NCI-H1092 treated with DMSO at 0.1 percent for 48 hours (cell line): Measurements from ENCODE around the gene RHO.

Experiments
- DNase-seq: peaks from one replicate; lab custom pipeline; 2025; lab: John Stamatoyannopoulos, UW

RHO gene

GRCh38 chr3:129577925-129578786 is 49.7 kb downstream of the RHO start:
- DNase-seq = no peak

- no peak for DNase-seq
These were observed 51.6 kb downstream of the RHO start for GRCh38 chr3:129579991-129580390.

GRCh38 chr3:129581623-129582022 is 53.2 kb downstream of the RHO start:
- DNase-seq = no peak

GRCh38 chr3:129582799-129583198 is 54.4 kb downstream of the RHO start:
- DNase-seq = no peak

- no peak for DNase-seq
These were observed 54.9 kb downstream of the RHO start for GRCh38 chr3:129583289-129583688.

- no peak for DNase-seq
These were observed 56.2 kb downstream of the RHO start for GRCh38 chr3:129584631-129585030.
